GM04503 (cell line): ENCODE data around the gene ZBED2.
"Not testable (repeated sequence)": the region's sequence is repeated elsewhere in the genome, so short reads cannot be mapped to it uniquely, and the experiment has no call there.

Experiments
- DNase-seq: peaks from one replicate; pipeline ENCODE4 v3.0.0-alpha.2; 2012; ENCODE audit warnings: low read depth

Gene ZBED2

GRCh38 chr3:111571282-111571681 lies 23.9 kb downstream of the ZBED2 start:
- DNase-seq = no peak

GRCh38 chr3:111570404-111571030 lies 24.6 kb downstream of the ZBED2 start:
- no peak for DNase-seq

GRCh38 chr3:111568911-111569310 lies 26.2 kb downstream of the ZBED2 start:
- no peak for DNase-seq

- DNase-seq = no peak
These were observed 26.8 kb downstream of the ZBED2 start for GRCh38 chr3:111568355-111568754.

GRCh38 chr3:111566844-111567243 lies 28.3 kb downstream of the ZBED2 start:
- no peak for DNase-seq

- not testable (repeated sequence) for DNase-seq
These were observed 33.2 kb downstream of the ZBED2 start for GRCh38 chr3:111561902-111562301.

GRCh38 chr3:111548756-111549155 lies 46.4 kb downstream of the ZBED2 start:
- no peak for DNase-seq

GRCh38 chr3:111548092-111548491 lies 47.1 kb downstream of the ZBED2 start:
- DNase-seq = no peak

- no peak for DNase-seq
These were observed 47.5 kb downstream of the ZBED2 start for GRCh38 chr3:111547631-111548030.

GRCh38 chr3:111545349-111545748 lies 49.8 kb downstream of the ZBED2 start:
- DNase-seq = no peak
